Pancreas (tissue), 10 donors: Measurements from ENCODE around the gene DDAH1. TPM values are rescaled to one million over a fixed set of nuclear protein-coding genes. Genes with fewer than 3 reads are reported as not detected.

Source experiments
- ATAC-seq, 4 donors: fragments of 200-7000 bp; cut with Tn5 transposase; one replicate each; pipeline versions ENCODE4 v1.8.0 to v1.9.1; 2020; ENCODE audit warnings: mild to moderate bottlenecking in 4 of 4, moderate library complexity in 4 of 4
- DNase-seq, 6 donors: peaks; one replicate each; pipeline ENCODE4 v3.0.0-alpha.2; 2020
- FAIRE-seq: peaks from 2 replicates; lab custom pipeline; 2012; peaks lifted over from hg19 to GRCh38; lab: Jason Lieb, UNC
- H3K27ac ChIP-seq, 4 donors: fragments of 200-600 bp; sonication (generic); 1 replicate in 3 of 4; 2 replicates in 1 of 4; pipeline versions ENCODE4 v1.5.0 to v1.8.0; 2020
- H3K27me3 ChIP-seq, 4 donors: fragments of 200-600 bp; one replicate each; pipeline ENCODE4 v1.8.0; 2021
- H3K36me3 ChIP-seq, 3 donors: fragments of 200-600 bp; sonication (generic) in 1 of 3; one replicate each; pipeline versions ENCODE4 v1.5.0 to v1.8.0; 2020 to 2021
- H3K4me1 ChIP-seq, 3 donors: fragments of 200-600 bp; one replicate each; pipeline ENCODE4 v1.8.0; 2021
- H3K4me3 ChIP-seq, 4 donors: fragments of 200-600 bp; sonication (generic) in 2 of 4; one replicate each; pipeline versions ENCODE4 v1.5.0 to v1.8.0; 2020 to 2021
- H3K9me3 ChIP-seq, 4 donors: fragments of 200-600 bp; one replicate each; pipeline ENCODE4 v1.8.0; 2021
- WGBS, 2 donors: extraction: QIAGEN DNeasy Blood & Tissue Kit; methylation state at CpG; one replicate each; pipeline ENCODE4 v1.1.7; 2013; 5-methylcytosine and 5-hydroxymethylcytosine counted together
- intact Hi-C, 3 donors: fragments of 100-400 bp; cut with DNase I; formaldehyde crosslinking; loops; one replicate each; pipeline versions ENCODE4 v1.11.1 to v1.14.2; 2022
- polyA plus RNA-seq, 2 donors: library from polyadenylated mRNA; stranded (reverse); fragments of 200-250 nt; gene quantifications; one replicate each; pipeline ENCODE4 v1.2.3, GENCODE V29; 2013
- total RNA-seq, 6 donors: library from RNA; stranded (reverse); fragmentation: NEBNext Ultra II Directional in 4 of 6; extraction: Animal tissue kit (Norgen Biotek cat#: 25700) in 4 of 6; gene quantifications; one replicate each; pipeline versions ENCODE4 v1.2.1 to v1.2.4, GENCODE V29; 2021 to 2023
- TF ChIP-seq, protein P1 (sequence below), 4 donors: fragments of 200-600 bp; sonication (generic) in 3 of 4; IDR thresholded peaks; one replicate each; pipeline versions ENCODE4 v1.5.0 to v1.8.0; 2021; ENCODE audit warnings: antibody characterized with exemption in 4 of 4
- donor health status: healthy with polysubstance abuse.
- donor health status: DM: no; HTN: no; CAD: no; lungs with moderate emphysema.
- donor health status: DM: no; HTN: no; CAD: no.
- donor health status: control.
- donor health status: control.
- donor health status: Bipolar disorder and iron deficiency.
- donor health status: DM: yes; HTN: yes; CAD: no.
- donor health status: DM: no; HTN: no; CAD: no.
- donor health status: DM: no; HTN: no; CAD: no.
- donor health status: DM: yes; HTN: yes; CAD: no.

Gene DDAH1
- total and polyA plus RNA-seq, 8 donors, result 8.1 to 34.2 (median 22.2) TPM

DNA sequence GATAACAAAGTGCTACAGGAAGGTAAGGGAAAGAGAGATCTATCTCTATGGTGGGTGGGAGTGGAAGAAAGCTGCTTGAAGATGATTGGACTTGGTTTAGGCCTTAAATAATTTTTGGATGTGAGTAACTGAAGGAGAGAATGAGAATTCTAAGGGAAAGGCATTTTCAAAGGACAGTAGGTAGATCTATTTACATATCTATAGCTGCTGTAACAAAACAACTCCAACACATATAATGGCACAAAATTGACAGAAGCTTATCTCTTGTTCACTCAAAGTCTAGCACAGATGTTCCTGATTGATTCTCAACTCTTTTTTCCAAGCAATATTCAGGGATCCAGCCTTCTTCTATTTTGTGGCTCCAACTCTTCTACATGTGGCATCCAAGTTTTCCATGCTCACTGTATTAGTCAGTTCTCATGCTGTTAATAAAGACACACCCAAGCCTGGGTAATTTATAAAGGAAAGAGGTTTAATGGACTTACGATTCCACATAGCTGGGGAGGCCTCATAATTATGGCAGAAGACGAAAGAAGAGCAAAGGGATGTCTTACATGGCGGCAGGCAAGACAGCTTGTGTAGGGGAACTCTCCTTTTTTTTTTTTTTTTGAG, 3.1 kb upstream of the DDAH1 start:
- ATAC-seq, result no peak
- intact Hi-C loops, result loop anchor here in 1 of 3 donors (10.0 kb wide), 1 partner anchor 53 kb away; no protein-coding TSS in a partner anchor
- Histone ChIP-seq H3K36me3 (no peaks in the 10 kb centered on the region), H3K9me3 (no peaks in the 10 kb centered on the region), H3K27ac (no peak overlapping the region), H3K27me3 (no peaks in the 10 kb centered on the region), H3K4me1 (peaks cover 6 to 13% (median 11%) of the 10 kb centered on the region in 3 donors), H3K4me3 (no peak overlapping the region)
- no peak for DNase-seq
- no peak for FAIRE-seq
- TF ChIP-seq, protein P1, sequence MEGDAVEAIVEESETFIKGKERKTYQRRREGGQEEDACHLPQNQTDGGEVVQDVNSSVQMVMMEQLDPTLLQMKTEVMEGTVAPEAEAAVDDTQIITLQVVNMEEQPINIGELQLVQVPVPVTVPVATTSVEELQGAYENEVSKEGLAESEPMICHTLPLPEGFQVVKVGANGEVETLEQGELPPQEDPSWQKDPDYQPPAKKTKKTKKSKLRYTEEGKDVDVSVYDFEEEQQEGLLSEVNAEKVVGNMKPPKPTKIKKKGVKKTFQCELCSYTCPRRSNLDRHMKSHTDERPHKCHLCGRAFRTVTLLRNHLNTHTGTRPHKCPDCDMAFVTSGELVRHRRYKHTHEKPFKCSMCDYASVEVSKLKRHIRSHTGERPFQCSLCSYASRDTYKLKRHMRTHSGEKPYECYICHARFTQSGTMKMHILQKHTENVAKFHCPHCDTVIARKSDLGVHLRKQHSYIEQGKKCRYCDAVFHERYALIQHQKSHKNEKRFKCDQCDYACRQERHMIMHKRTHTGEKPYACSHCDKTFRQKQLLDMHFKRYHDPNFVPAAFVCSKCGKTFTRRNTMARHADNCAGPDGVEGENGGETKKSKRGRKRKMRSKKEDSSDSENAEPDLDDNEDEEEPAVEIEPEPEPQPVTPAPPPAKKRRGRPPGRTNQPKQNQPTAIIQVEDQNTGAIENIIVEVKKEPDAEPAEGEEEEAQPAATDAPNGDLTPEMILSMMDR (IDR thresholded peaks at IDR 0.05), result no peak
- 95 to 99% methylated on average over 3 of the region's 3 CpGs for WGBS, 2 donors

DNA sequence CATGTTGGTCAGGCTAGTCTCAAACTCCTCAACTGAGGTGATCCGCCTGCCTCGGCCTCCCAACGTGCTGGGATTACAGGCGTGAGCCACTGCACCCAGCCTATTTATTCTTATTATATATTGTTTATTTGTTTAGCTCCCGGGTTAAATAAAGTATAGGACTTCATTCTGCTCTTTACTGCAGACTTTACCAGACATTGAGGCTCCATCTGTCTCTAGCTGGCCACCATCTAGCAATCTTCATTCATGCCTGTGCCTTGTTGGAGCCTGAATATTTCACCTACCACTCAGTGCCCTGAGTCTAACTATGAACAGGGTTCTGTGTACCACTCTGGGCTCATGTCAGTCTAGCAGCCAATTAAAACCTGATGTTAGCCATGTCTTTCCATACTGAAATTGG, 2.1 kb upstream of the DDAH1 start:
- intact Hi-C loops, result loop anchor here in 1 of 3 donors (10.0 kb wide), 1 partner anchor 52 kb away; no protein-coding TSS in a partner anchor
- FAIRE-seq (no peak), ATAC-seq (no peak), DNase-seq (no peak)
- no peaks in the 10 kb centered on the region for H3K36me3 ChIP-seq
- TF ChIP-seq, protein P1 (IDR thresholded peaks at IDR 0.05), result no peak
- peaks cover 13 to 22% (median 16%) of the 10 kb centered on the region in 3 donors for H3K4me1 ChIP-seq
- H3K9me3 ChIP-seq, result no peaks in the 10 kb centered on the region
- no peak overlapping the region for H3K4me3 ChIP-seq
- no peaks in the 10 kb centered on the region for H3K27me3 ChIP-seq
- whole genome bisulfite sequencing, 2 donors, result 94 to 97% methylated on average over 5 of the region's 5 CpGs
- no peak overlapping the region for H3K27ac ChIP-seq

DNA sequence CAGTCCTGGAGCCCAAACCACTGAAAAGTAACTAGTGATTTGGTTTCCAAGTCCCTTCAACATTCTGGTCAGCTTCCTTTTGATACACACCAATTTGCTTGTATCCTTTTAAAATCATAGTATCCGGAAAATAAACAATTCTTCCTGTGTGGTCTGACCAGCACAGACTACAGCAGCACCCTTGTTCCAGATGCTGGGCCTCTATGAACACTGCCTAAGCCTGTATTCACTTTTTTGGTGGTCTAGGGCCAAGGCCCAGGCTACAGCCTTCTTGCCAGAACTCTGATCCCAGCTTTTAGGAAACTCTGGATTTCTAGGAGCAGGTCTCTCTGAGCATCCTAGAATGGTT, 801 bp upstream of the DDAH1 start:
- TF ChIP-seq, protein P1 (IDR thresholded peaks at IDR 0.05), result no peak
- intact Hi-C loops, result loop anchor here in 1 of 3 donors (10.0 kb wide), 1 partner anchor 51 kb away; no protein-coding TSS in a partner anchor
- FAIRE-seq, result no peak

DNA sequence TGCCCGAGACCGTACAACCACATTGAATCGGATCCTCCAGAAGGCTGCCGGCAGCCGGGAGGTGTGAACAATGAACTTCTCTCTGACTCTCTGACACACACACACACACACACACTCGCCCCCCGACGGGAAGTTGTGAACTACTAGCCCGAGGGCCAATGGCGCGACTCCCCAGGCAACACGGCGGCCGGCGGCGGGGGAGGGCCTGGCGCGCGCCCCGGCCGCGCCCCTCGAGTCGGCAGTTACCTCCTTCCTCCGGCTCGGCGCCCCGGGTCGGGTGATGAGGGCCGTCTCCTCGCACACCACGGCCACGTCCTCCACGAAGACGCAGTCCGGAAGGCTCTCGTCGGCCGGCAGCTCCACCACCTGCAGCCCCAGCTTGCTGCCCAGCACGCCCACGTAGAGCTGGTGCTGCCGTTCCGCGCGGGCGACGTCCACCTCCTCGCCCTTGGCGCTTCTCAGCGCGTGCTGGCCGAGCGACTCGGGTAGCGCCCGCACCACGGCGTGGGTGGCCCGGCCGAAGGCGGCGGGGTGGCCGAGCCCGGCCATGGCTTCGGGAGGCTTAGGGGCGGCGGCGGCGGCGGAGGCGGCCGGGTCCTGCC, 361 bp downstream of the DDAH1 start:
- intact Hi-C loops, result loop anchor here in 1 of 3 donors (10.0 kb wide), 1 partner anchor 50 kb away; no protein-coding TSS in a partner anchor

More for the DNA sequence above, 801 bp upstream of the DDAH1 start:
- DNase-seq, result no peak
- Histone ChIP-seq H3K27me3 (no peaks in the 10 kb centered on the region), H3K4me3 (peak overlapping the region in 3 of 4 donors; percentile 58 to 83 (median 73)), H3K9me3 (no peaks in the 10 kb centered on the region), H3K36me3 (no peaks in the 10 kb centered on the region), H3K27ac (peak overlapping the region; percentile 76 to 93 (median 91)), H3K4me1 (peaks cover 25 to 35% (median 29%) of the 10 kb centered on the region in 3 donors)
- no peak for ATAC-seq
- 4 to 19% methylated on average over 1 of the region's 1 CpG for WGBS, 2 donors

More for the DNA sequence above, 361 bp downstream of the DDAH1 start:
- H3K27ac ChIP-seq, result peak overlapping the region; percentile 76 to 93 (median 91)
- TF ChIP-seq, protein P1 (IDR thresholded peaks at IDR 0.05), result no peak
- peak overlapping the region; percentile 58 to 83 (median 70) for H3K4me3 ChIP-seq
- ATAC-seq (peak; percentile 47 to 77 (median 71)), DNase-seq (peak; percentile 63 to 90 (median 74)), FAIRE-seq (no peak)
- H3K9me3 ChIP-seq, result no peaks in the 10 kb centered on the region
- H3K4me1 ChIP-seq, result peaks cover 31 to 43% (median 35%) of the 10 kb centered on the region in 3 donors
- WGBS, 2 donors, result 0 to 1% methylated on average over 58 to 72 of the region's 72 CpGs
- H3K27me3 ChIP-seq, result no peaks in the 10 kb centered on the region
- H3K36me3 ChIP-seq, result no peaks in the 10 kb centered on the region
